WTC11 (cell line): Measurements from ENCODE around the gene OR5H1. TPM values are rescaled to one million over a fixed set of nuclear protein-coding genes. Genes with fewer than 3 reads are reported as not detected.

Source experiments
- ATAC-seq: fragments of 200-7000 bp; cut with Tn5 transposase; 2 replicates; pipeline ENCODE4 v1.10.0; 2021; ENCODE audit warnings: mild to moderate bottlenecking, moderate library complexity
- CTCF ChIA-PET: fragments of 300-600 bp; sonication (Branson Sonifier 250); formaldehyde crosslinking; loops from one replicate; lab custom pipeline; 2021; ENCODE audit warnings: antibody characterized with exemption; lab: Charles Lee
- POLR2A ChIA-PET: fragments of 350-600 bp; sonication (Branson Sonifier 250); formaldehyde crosslinking; loops from one replicate; lab custom pipeline; 2021; ENCODE audit warnings: antibody characterized with exemption; lab: Charles Lee
- DNase-seq: peaks from one replicate; pipeline ENCODE4 v3.0.0; 2021; ENCODE audit warnings: low spot score
- H3K27ac Mint-ChIP-seq: 2 replicates; pipeline ENCODE4 v1.8.0; 2021; ENCODE audit warnings: mixed read lengths
- H3K27me3 Mint-ChIP-seq: 2 replicates; pipeline ENCODE4 v1.8.0; 2021; ENCODE audit warnings: low read depth, mild to moderate bottlenecking, moderate library complexity, mixed read lengths
- H3K36me3 Mint-ChIP-seq: 2 replicates; pipeline ENCODE4 v1.8.0; 2021; ENCODE audit warnings: mixed read lengths
- H3K4me1 Mint-ChIP-seq: 2 replicates; pipeline ENCODE4 v1.8.0; 2022; ENCODE audit warnings: mixed read lengths
- H3K4me3 Mint-ChIP-seq: 2 replicates; pipeline ENCODE4 v1.8.0; 2021; ENCODE audit warnings: mild to moderate bottlenecking, moderate library complexity, mixed read lengths
- H3K9me3 Mint-ChIP-seq: 2 replicates; pipeline ENCODE4 v1.8.0; 2021; ENCODE audit warnings: mixed read lengths
- CREB1 ChIP-seq: sonication (generic); formaldehyde crosslinking; IDR thresholded peaks from 2 replicates; pipeline ENCODE4 v1.8.0; 2023; ENCODE audit warnings: mild to moderate bottlenecking, missing genetic modification reagents
- CREM ChIP-seq: sonication (generic); formaldehyde crosslinking; IDR thresholded peaks from 2 replicates; pipeline ENCODE4 v1.8.1; 2022; ENCODE audit warnings: mild to moderate bottlenecking, missing genetic modification reagents, moderate library complexity
- EMX1 ChIP-seq: fragments of 250-450 bp; sonication (Bioruptor Pico); IDR thresholded peaks from 2 replicates; pipeline ENCODE4 v1.8.0; 2021; ENCODE audit warnings: mild to moderate bottlenecking
- ESRRA ChIP-seq: sonication (generic); formaldehyde crosslinking; IDR thresholded peaks from 2 replicates; pipeline ENCODE4 v1.8.1; 2022; ENCODE audit warnings: mild to moderate bottlenecking, missing genetic modification reagents, borderline replicate concordance
- ETV6 ChIP-seq: sonication (generic); formaldehyde crosslinking; IDR thresholded peaks from 2 replicates; pipeline ENCODE4 v1.8.1; 2022; ENCODE audit warnings: mild to moderate bottlenecking, missing genetic modification reagents
- IRF2 ChIP-seq: sonication (generic); formaldehyde crosslinking; IDR thresholded peaks from 2 replicates; pipeline ENCODE4 v1.8.0; 2022; ENCODE audit warnings: low read depth, missing genetic modification reagents, borderline replicate concordance
- JAZF1 ChIP-seq: fragments of 250-450 bp; sonication (Bioruptor Pico); IDR thresholded peaks from 2 replicates; pipeline ENCODE4 v1.9.0; 2021; ENCODE audit warnings: moderate library complexity, mild to moderate bottlenecking, inconsistent platforms
- KAT7 ChIP-seq: sonication (generic); formaldehyde crosslinking; IDR thresholded peaks from 2 replicates; pipeline ENCODE4 v1.8.1; 2023; ENCODE audit warnings: missing genetic modification reagents, mild to moderate bottlenecking, borderline replicate concordance
- NFATC4 ChIP-seq: fragments of 250-450 bp; sonication (Bioruptor Pico); IDR thresholded peaks from 2 replicates; pipeline ENCODE4 v1.9.0; 2021; ENCODE audit warnings: mild to moderate bottlenecking
- NFE2L1 ChIP-seq: sonication (generic); formaldehyde crosslinking; IDR thresholded peaks from 2 replicates; pipeline ENCODE4 v1.8.1; 2023; ENCODE audit warnings: missing genetic modification reagents
- NR1H2 ChIP-seq: sonication (generic); formaldehyde crosslinking; IDR thresholded peaks from 2 replicates; pipeline ENCODE4 v1.9.0; 2021; ENCODE audit warnings: mild to moderate bottlenecking, moderate library complexity, missing genetic modification reagents
- NR3C1 ChIP-seq: sonication (generic); formaldehyde crosslinking; conservative IDR thresholded peaks from 2 replicates; pipeline ENCODE4 v1.8.1; 2023; ENCODE audit warnings: low read depth, mild to moderate bottlenecking, missing genetic modification reagents
- PRRX2 ChIP-seq: fragments of 250-450 bp; sonication (Bioruptor Pico); IDR thresholded peaks from 2 replicates; pipeline ENCODE4 v1.8.0; 2021; ENCODE audit warnings: mild to moderate bottlenecking
- ZNF138 ChIP-seq: sonication (generic); formaldehyde crosslinking; conservative IDR thresholded peaks from 2 replicates; pipeline ENCODE4 v1.8.1; 2022; ENCODE audit warnings: mild to moderate bottlenecking, moderate library complexity, missing genetic modification reagents
- ZNF263 ChIP-seq: sonication (generic); formaldehyde crosslinking; IDR thresholded peaks from 2 replicates; pipeline ENCODE4 v1.8.1; 2022; ENCODE audit warnings: low read depth, mild to moderate bottlenecking, moderate library complexity, missing genetic modification reagents
- ZNF416 ChIP-seq: fragments of 250-450 bp; sonication (Bioruptor Pico); IDR thresholded peaks from 2 replicates; pipeline ENCODE4 v1.9.0; 2021; ENCODE audit warnings: mild to moderate bottlenecking, inconsistent platforms
- total RNA-seq: library from RNA; stranded (reverse); gene quantifications from 3 replicates; pipeline ENCODE4 v1.2.3, GENCODE V29; 2021
- TF ChIP-seq, protein P1 (sequence below): sonication (generic); formaldehyde crosslinking; IDR thresholded peaks from 2 replicates; pipeline ENCODE4 v1.8.0; 2022; ENCODE audit warnings: mild to moderate bottlenecking, missing genetic modification reagents
- TF ChIP-seq, protein P2 (sequence below): sonication (generic); formaldehyde crosslinking; IDR thresholded peaks from 2 replicates; pipeline ENCODE4 v1.8.1; 2023; ENCODE audit warnings: mild to moderate bottlenecking, missing genetic modification reagents
- TF ChIP-seq, protein P3 (sequence below): sonication (generic); formaldehyde crosslinking; IDR thresholded peaks from 2 replicates; pipeline ENCODE4 v1.8.1; 2022; ENCODE audit warnings: low read depth, mild to moderate bottlenecking, moderate library complexity, missing genetic modification reagents, borderline replicate concordance
- TF ChIP-seq, protein P4 (sequence below): fragments of 250-450 bp; sonication (Bioruptor Pico); IDR thresholded peaks from 2 replicates; pipeline ENCODE4 v1.9.0; 2021; ENCODE audit warnings: mild to moderate bottlenecking

Gene OR5H1
- total RNA-seq, 1 experiment from 2014 or later, result 0.02 TPM

DNA sequence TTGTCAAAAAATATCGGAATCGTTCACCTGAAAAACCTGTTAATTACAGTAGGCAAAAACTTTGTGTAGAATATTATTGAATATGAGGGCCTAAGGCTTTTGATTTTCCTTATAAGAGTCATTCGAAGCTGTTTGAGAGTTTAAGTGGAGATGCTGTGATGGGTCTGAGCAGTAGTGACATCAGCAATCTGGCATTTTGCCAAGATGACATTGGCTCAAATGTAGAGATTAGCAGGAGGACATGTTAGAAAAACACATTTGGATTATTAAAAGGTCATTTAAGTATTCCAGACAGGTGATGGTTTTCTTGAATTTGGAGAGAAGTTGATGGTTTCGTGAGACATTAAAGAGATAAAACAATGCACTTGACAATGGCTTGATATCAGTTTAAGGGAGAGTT is 30.7 kb upstream of the OR5H1 start:
- Mint-ChIP-seq H3K27me3 (no peaks in the 10 kb centered on the region), H3K27ac (no peak overlapping the region), H3K4me3 (no peak overlapping the region), H3K9me3 (peaks cover 25% of the 10 kb centered on the region), H3K36me3 (peaks cover 2% of the 10 kb centered on the region; the same call in 1 of the 2 replicates), H3K4me1 (no peaks in the 10 kb centered on the region)
- DNase-seq (no peak), ATAC-seq (no peak)
- POLR2A ChIA-PET, result no interaction called here
- no peak for TF ChIP-seq PRRX2 (CRISPR knock-in tag)
- no peak for TF ChIP-seq NFE2L1
- no peak for TF ChIP-seq ESRRA (CRISPR knock-in tag)
- no peak for TF ChIP-seq NR3C1 (CRISPR knock-in tag)
- TF ChIP-seq ETV6, result no peak
- no peak for TF ChIP-seq CREM (CRISPR knock-in tag)
- no peak for TF ChIP-seq ZNF416 (CRISPR knock-in tag)
- no peak for TF ChIP-seq IRF2
- TF ChIP-seq, protein P1, sequence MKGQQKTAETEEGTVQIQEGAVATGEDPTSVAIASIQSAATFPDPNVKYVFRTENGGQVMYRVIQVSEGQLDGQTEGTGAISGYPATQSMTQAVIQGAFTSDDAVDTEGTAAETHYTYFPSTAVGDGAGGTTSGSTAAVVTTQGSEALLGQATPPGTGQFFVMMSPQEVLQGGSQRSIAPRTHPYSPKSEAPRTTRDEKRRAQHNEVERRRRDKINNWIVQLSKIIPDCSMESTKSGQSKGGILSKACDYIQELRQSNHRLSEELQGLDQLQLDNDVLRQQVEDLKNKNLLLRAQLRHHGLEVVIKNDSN (CRISPR knock-in tag), result no peak
- TF ChIP-seq EMX1 (CRISPR knock-in tag), result no peak
- no peak for TF ChIP-seq KAT7 (CRISPR knock-in tag)
- TF ChIP-seq ZNF138 (CRISPR knock-in tag), result no peak
- TF ChIP-seq, protein P2, sequence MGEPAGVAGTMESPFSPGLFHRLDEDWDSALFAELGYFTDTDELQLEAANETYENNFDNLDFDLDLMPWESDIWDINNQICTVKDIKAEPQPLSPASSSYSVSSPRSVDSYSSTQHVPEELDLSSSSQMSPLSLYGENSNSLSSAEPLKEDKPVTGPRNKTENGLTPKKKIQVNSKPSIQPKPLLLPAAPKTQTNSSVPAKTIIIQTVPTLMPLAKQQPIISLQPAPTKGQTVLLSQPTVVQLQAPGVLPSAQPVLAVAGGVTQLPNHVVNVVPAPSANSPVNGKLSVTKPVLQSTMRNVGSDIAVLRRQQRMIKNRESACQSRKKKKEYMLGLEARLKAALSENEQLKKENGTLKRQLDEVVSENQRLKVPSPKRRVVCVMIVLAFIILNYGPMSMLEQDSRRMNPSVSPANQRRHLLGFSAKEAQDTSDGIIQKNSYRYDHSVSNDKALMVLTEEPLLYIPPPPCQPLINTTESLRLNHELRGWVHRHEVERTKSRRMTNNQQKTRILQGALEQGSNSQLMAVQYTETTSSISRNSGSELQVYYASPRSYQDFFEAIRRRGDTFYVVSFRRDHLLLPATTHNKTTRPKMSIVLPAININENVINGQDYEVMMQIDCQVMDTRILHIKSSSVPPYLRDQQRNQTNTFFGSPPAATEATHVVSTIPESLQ, result no peak
- TF ChIP-seq, protein P3, sequence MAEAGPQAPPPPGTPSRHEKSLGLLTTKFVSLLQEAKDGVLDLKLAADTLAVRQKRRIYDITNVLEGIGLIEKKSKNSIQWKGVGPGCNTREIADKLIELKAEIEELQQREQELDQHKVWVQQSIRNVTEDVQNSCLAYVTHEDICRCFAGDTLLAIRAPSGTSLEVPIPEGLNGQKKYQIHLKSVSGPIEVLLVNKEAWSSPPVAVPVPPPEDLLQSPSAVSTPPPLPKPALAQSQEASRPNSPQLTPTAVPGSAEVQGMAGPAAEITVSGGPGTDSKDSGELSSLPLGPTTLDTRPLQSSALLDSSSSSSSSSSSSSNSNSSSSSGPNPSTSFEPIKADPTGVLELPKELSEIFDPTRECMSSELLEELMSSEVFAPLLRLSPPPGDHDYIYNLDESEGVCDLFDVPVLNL (CRISPR knock-in tag), result no peak
- no peak for TF ChIP-seq CREB1 (CRISPR knock-in tag)
- TF ChIP-seq JAZF1 (CRISPR knock-in tag), result no peak
- no peak for TF ChIP-seq NR1H2 (CRISPR knock-in tag)
- TF ChIP-seq NFATC4 (CRISPR knock-in tag), result no peak
- CTCF ChIA-PET, result no interaction called here

DNA sequence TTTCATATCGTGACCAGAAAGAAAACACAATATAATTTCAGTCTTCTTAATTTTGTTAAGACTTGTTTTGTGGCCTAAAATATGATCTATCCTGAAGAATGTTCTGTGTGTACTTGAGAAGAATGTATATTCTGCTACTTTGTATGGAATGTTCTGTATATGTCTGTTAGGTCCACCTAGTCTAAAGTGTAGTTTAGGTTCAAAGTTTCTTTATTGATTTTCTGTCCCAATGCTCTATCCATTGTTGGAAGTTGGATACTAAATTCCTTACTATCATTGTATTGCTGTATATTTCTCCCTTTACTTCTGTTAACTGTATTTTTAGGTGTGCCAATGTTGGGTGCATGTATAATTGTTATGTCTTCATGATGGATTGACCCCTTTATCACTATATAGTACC is 22.4 kb upstream of the OR5H1 start:
- no peak for DNase-seq

More for the DNA sequence above, 22.4 kb upstream of the OR5H1 start:
- no peak for TF ChIP-seq ZNF263 (CRISPR knock-in tag)
- TF ChIP-seq, protein P4, sequence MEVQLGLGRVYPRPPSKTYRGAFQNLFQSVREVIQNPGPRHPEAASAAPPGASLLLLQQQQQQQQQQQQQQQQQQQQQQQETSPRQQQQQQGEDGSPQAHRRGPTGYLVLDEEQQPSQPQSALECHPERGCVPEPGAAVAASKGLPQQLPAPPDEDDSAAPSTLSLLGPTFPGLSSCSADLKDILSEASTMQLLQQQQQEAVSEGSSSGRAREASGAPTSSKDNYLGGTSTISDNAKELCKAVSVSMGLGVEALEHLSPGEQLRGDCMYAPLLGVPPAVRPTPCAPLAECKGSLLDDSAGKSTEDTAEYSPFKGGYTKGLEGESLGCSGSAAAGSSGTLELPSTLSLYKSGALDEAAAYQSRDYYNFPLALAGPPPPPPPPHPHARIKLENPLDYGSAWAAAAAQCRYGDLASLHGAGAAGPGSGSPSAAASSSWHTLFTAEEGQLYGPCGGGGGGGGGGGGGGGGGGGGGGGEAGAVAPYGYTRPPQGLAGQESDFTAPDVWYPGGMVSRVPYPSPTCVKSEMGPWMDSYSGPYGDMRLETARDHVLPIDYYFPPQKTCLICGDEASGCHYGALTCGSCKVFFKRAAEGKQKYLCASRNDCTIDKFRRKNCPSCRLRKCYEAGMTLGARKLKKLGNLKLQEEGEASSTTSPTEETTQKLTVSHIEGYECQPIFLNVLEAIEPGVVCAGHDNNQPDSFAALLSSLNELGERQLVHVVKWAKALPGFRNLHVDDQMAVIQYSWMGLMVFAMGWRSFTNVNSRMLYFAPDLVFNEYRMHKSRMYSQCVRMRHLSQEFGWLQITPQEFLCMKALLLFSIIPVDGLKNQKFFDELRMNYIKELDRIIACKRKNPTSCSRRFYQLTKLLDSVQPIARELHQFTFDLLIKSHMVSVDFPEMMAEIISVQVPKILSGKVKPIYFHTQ (CRISPR knock-in tag), result no peak
- TF ChIP-seq NFE2L1, result no peak
- no peak for TF ChIP-seq CREB1 (CRISPR knock-in tag)
- no peak overlapping the region for H3K4me3 Mint-ChIP-seq
- no peak overlapping the region for H3K27ac Mint-ChIP-seq
- ChIA-PET POLR2A (no interaction called here), CTCF (no interaction called here)
- no peaks in the 10 kb centered on the region; the same call in 1 of the 2 replicates for H3K27me3 Mint-ChIP-seq
- peaks cover 38% of the 10 kb centered on the region for H3K36me3 Mint-ChIP-seq
- peaks cover 49% of the 10 kb centered on the region for H3K9me3 Mint-ChIP-seq
- no peaks in the 10 kb centered on the region; the same call in 1 of the 2 replicates for H3K4me1 Mint-ChIP-seq
- no peak for ATAC-seq
